ENCODE measurements around the gene FBXO34.
A peak's percentile ranks its signal among the peaks of the same experiment; 100 is the strongest.

Gene FBXO34

GRCh38 chr14:55384536-55384935 lies 113.3 kb downstream of the FBXO34 start:
- H3K27ac ChIP-seq (ENCODE audit: low read depth, low read length), result peak overlapping the region; percentile 51
- H3K9ac ChIP-seq (ENCODE audit: low read length in 5 of 5), result peak overlapping the region in 2 of 5 donors; percentile 22 to 49
- H3K9me3 ChIP-seq (ENCODE audit: control insufficient read depth in 5 of 5, low read length in 5 of 5), result no peaks in the 10 kb centered on the region
- H3K4me1 ChIP-seq (ENCODE audit: control insufficient read depth in 5 of 5, insufficient read depth in 5 of 5, low read length in 5 of 5), result peaks cover 3 to 19% (median 8%) of the 10 kb centered on the region in 5 donors
- no peak overlapping the region for H3K4me3 ChIP-seq (ENCODE audit: low read depth in 1 of 5, low read length in 5 of 5)
- H3K27me3 ChIP-seq (ENCODE audit: control insufficient read depth in 5 of 5, insufficient read depth in 4 of 5, low read length in 5 of 5), result no peaks in the 10 kb centered on the region
- H3K36me3 ChIP-seq (ENCODE audit: control insufficient read depth in 5 of 5, insufficient read depth in 5 of 5, low read length in 5 of 5), result peaks cover 24 to 71% (median 55%) of the 10 kb centered on the region in 5 donors

- peaks cover 3 to 19% (median 8%) of the 10 kb centered on the region in 5 donors for H3K4me1 ChIP-seq (ENCODE audit: control insufficient read depth in 5 of 5, insufficient read depth in 5 of 5, low read length in 5 of 5)
- H3K27ac ChIP-seq (ENCODE audit: low read depth, low read length), result peak overlapping the region; percentile 20
- H3K27me3 ChIP-seq (ENCODE audit: control insufficient read depth in 5 of 5, insufficient read depth in 4 of 5, low read length in 5 of 5), result no peaks in the 10 kb centered on the region
- no peak overlapping the region for H3K9ac ChIP-seq (ENCODE audit: low read length in 5 of 5)
- H3K9me3 ChIP-seq (ENCODE audit: control insufficient read depth in 5 of 5, low read length in 5 of 5), result no peaks in the 10 kb centered on the region
- no peak overlapping the region for H3K4me3 ChIP-seq (ENCODE audit: low read depth in 1 of 5, low read length in 5 of 5)
- H3K36me3 ChIP-seq (ENCODE audit: control insufficient read depth in 5 of 5, insufficient read depth in 5 of 5, low read length in 5 of 5), result peaks cover 23 to 64% (median 40%) of the 10 kb centered on the region in 5 donors
These were observed 115.0 kb downstream of the FBXO34 start for GRCh38 chr14:55386037-55386808.

GRCh38 chr14:55387121-55387520 lies 115.9 kb downstream of the FBXO34 start:
- no peak overlapping the region for H3K4me3 ChIP-seq (ENCODE audit: low read depth in 1 of 5, low read length in 5 of 5)
- H3K9ac ChIP-seq (ENCODE audit: low read length in 5 of 5), result no peak overlapping the region
- no peak overlapping the region for H3K27ac ChIP-seq (ENCODE audit: low read depth, low read length)
- H3K27me3 ChIP-seq (ENCODE audit: control insufficient read depth in 5 of 5, insufficient read depth in 4 of 5, low read length in 5 of 5), result no peaks in the 10 kb centered on the region
- peaks cover 3 to 19% (median 8%) of the 10 kb centered on the region in 5 donors for H3K4me1 ChIP-seq (ENCODE audit: control insufficient read depth in 5 of 5, insufficient read depth in 5 of 5, low read length in 5 of 5)
- no peaks in the 10 kb centered on the region for H3K9me3 ChIP-seq (ENCODE audit: control insufficient read depth in 5 of 5, low read length in 5 of 5)
- H3K36me3 ChIP-seq (ENCODE audit: control insufficient read depth in 5 of 5, insufficient read depth in 5 of 5, low read length in 5 of 5), result peaks cover 20 to 55% (median 34%) of the 10 kb centered on the region in 5 donors

- H3K27me3 ChIP-seq (ENCODE audit: control insufficient read depth in 5 of 5, insufficient read depth in 4 of 5, low read length in 5 of 5), result no peaks in the 10 kb centered on the region
- peaks cover 3 to 14% (median 5%) of the 10 kb centered on the region in 5 donors for H3K4me1 ChIP-seq (ENCODE audit: control insufficient read depth in 5 of 5, insufficient read depth in 5 of 5, low read length in 5 of 5)
- H3K27ac ChIP-seq (ENCODE audit: low read depth, low read length), result no peak overlapping the region
- peaks cover 23 to 51% (median 34%) of the 10 kb centered on the region in 5 donors for H3K36me3 ChIP-seq (ENCODE audit: control insufficient read depth in 5 of 5, insufficient read depth in 5 of 5, low read length in 5 of 5)
- no peak overlapping the region for H3K4me3 ChIP-seq (ENCODE audit: low read depth in 1 of 5, low read length in 5 of 5)
- no peak overlapping the region for H3K9ac ChIP-seq (ENCODE audit: low read length in 5 of 5)
- H3K9me3 ChIP-seq (ENCODE audit: control insufficient read depth in 5 of 5, low read length in 5 of 5), result no peaks in the 10 kb centered on the region
These were observed 116.9 kb downstream of the FBXO34 start for GRCh38 chr14:55388160-55388559.

- Histone ChIP-seq H3K4me3 (ENCODE audit: low read depth in 1 of 5, low read length in 5 of 5) (no peak overlapping the region), H3K9ac (ENCODE audit: low read length in 5 of 5) (no peak overlapping the region)
These were observed 118.1 kb downstream of the FBXO34 start for GRCh38 chr14:55389330-55389729.

GRCh38 chr14:55398679-55399078 lies 127.5 kb downstream of the FBXO34 start:
- peaks cover 12 to 25% (median 16%) of the 10 kb centered on the region in 5 donors for H3K36me3 ChIP-seq (ENCODE audit: control insufficient read depth in 5 of 5, insufficient read depth in 5 of 5, low read length in 5 of 5)
- H3K27ac ChIP-seq (ENCODE audit: low read depth, low read length), result no peak overlapping the region
- H3K27me3 ChIP-seq (ENCODE audit: control insufficient read depth in 5 of 5, insufficient read depth in 4 of 5, low read length in 5 of 5), result no peaks in the 10 kb centered on the region

More at GRCh38 chr14:55389330-55389729, 118.1 kb downstream of the FBXO34 start:
- Histone ChIP-seq H3K4me1 (ENCODE audit: control insufficient read depth in 5 of 5, insufficient read depth in 5 of 5, low read length in 5 of 5) (peaks cover 0 to 5% (median 0%) of the 10 kb centered on the region in 5 donors), H3K9me3 (ENCODE audit: control insufficient read depth in 5 of 5, low read length in 5 of 5) (no peaks in the 10 kb centered on the region), H3K27me3 (ENCODE audit: control insufficient read depth in 5 of 5, insufficient read depth in 4 of 5, low read length in 5 of 5) (no peaks in the 10 kb centered on the region), H3K36me3 (ENCODE audit: control insufficient read depth in 5 of 5, insufficient read depth in 5 of 5, low read length in 5 of 5) (peaks cover 24 to 54% (median 33%) of the 10 kb centered on the region in 5 donors), H3K27ac (ENCODE audit: low read depth, low read length) (no peak overlapping the region)

GRCh38 chr14:55399183-55399582 lies 128.0 kb downstream of the FBXO34 start:
- Histone ChIP-seq H3K9me3 (ENCODE audit: control insufficient read depth in 5 of 5, low read length in 5 of 5) (no peaks in the 10 kb centered on the region), H3K4me1 (ENCODE audit: control insufficient read depth in 5 of 5, insufficient read depth in 5 of 5, low read length in 5 of 5) (peaks cover 0 to 5% (median 3%) of the 10 kb centered on the region in 5 donors), H3K9ac (ENCODE audit: low read length in 5 of 5) (no peak overlapping the region), H3K27ac (ENCODE audit: low read depth, low read length) (no peak overlapping the region), H3K36me3 (ENCODE audit: control insufficient read depth in 5 of 5, insufficient read depth in 5 of 5, low read length in 5 of 5) (peaks cover 12 to 24% (median 16%) of the 10 kb centered on the region in 5 donors), H3K4me3 (ENCODE audit: low read depth in 1 of 5, low read length in 5 of 5) (no peak overlapping the region), H3K27me3 (ENCODE audit: control insufficient read depth in 5 of 5, insufficient read depth in 4 of 5, low read length in 5 of 5) (no peaks in the 10 kb centered on the region)

More at GRCh38 chr14:55398679-55399078, 127.5 kb downstream of the FBXO34 start:
- H3K9me3 ChIP-seq (ENCODE audit: control insufficient read depth in 5 of 5, low read length in 5 of 5), result no peaks in the 10 kb centered on the region
- no peak overlapping the region for H3K9ac ChIP-seq (ENCODE audit: low read length in 5 of 5)
- H3K4me3 ChIP-seq (ENCODE audit: low read depth in 1 of 5, low read length in 5 of 5), result no peak overlapping the region
- peaks cover 0 to 5% (median 3%) of the 10 kb centered on the region in 5 donors for H3K4me1 ChIP-seq (ENCODE audit: control insufficient read depth in 5 of 5, insufficient read depth in 5 of 5, low read length in 5 of 5)

- Histone ChIP-seq H3K4me3 (ENCODE audit: low read depth in 1 of 5, low read length in 5 of 5) (no peak overlapping the region), H3K27ac (ENCODE audit: low read depth, low read length) (no peak overlapping the region), H3K36me3 (ENCODE audit: control insufficient read depth in 5 of 5, insufficient read depth in 5 of 5, low read length in 5 of 5) (peaks cover 5 to 17% (median 9%) of the 10 kb centered on the region in 5 donors), H3K9me3 (ENCODE audit: control insufficient read depth in 5 of 5, low read length in 5 of 5) (no peaks in the 10 kb centered on the region), H3K9ac (ENCODE audit: low read length in 5 of 5) (no peak overlapping the region), H3K27me3 (ENCODE audit: control insufficient read depth in 5 of 5, insufficient read depth in 4 of 5, low read length in 5 of 5) (no peaks in the 10 kb centered on the region), H3K4me1 (ENCODE audit: control insufficient read depth in 5 of 5, insufficient read depth in 5 of 5, low read length in 5 of 5) (peaks cover 0 to 5% (median 3%) of the 10 kb centered on the region in 5 donors)
These were observed 128.6 kb downstream of the FBXO34 start for GRCh38 chr14:55399852-55400251.

GRCh38 chr14:55401751-55402150 lies 130.5 kb downstream of the FBXO34 start:
- no peak overlapping the region for H3K4me3 ChIP-seq (ENCODE audit: low read depth in 1 of 5, low read length in 5 of 5)
- no peaks in the 10 kb centered on the region for H3K27me3 ChIP-seq (ENCODE audit: control insufficient read depth in 5 of 5, insufficient read depth in 4 of 5, low read length in 5 of 5)
- no peak overlapping the region for H3K27ac ChIP-seq (ENCODE audit: low read depth, low read length)
- peaks cover 0 to 5% (median 3%) of the 10 kb centered on the region in 5 donors for H3K4me1 ChIP-seq (ENCODE audit: control insufficient read depth in 5 of 5, insufficient read depth in 5 of 5, low read length in 5 of 5)
- no peak overlapping the region for H3K9ac ChIP-seq (ENCODE audit: low read length in 5 of 5)
- H3K36me3 ChIP-seq (ENCODE audit: control insufficient read depth in 5 of 5, insufficient read depth in 5 of 5, low read length in 5 of 5), result peaks cover 0 to 2% (median 2%) of the 10 kb centered on the region in 5 donors
- no peaks in the 10 kb centered on the region for H3K9me3 ChIP-seq (ENCODE audit: control insufficient read depth in 5 of 5, low read length in 5 of 5)

All from subcutaneous abdominal adipose tissue (tissue), 5 donors.